GM21423 (cell line): ENCODE data around the gene TRAF3IP1.
"Not testable (repeated sequence)": the region's sequence is repeated elsewhere in the genome, so short reads cannot be mapped to it uniquely, and the experiment has no call there.

Experiments used
- ATAC-seq: cut with Tn5 transposase; IDR thresholded peaks from one replicate; pipeline ENCODE4 v1.9.1; 2021; ENCODE audit warnings: mild to moderate bottlenecking, moderate library complexity; ENCODE audit not compliant: unreplicated experiment

Gene TRAF3IP1

GRCh38 chr2:238338710-238339394 is 18.5 kb downstream of the TRAF3IP1 start:
- no peak for ATAC-seq

GRCh38 chr2:238339395-238339780 is 19.1 kb downstream of the TRAF3IP1 start:
- no peak for ATAC-seq

- ATAC-seq: no peak
Observed at GRCh38 chr2:238339814-238340213, 19.5 kb downstream of the TRAF3IP1 start.

GRCh38 chr2:238341536-238341935 is 21.2 kb downstream of the TRAF3IP1 start:
- no peak for ATAC-seq

- no peak for ATAC-seq
Observed at GRCh38 chr2:238344035-238344434, 23.7 kb downstream of the TRAF3IP1 start.

GRCh38 chr2:238344517-238344916 is 24.2 kb downstream of the TRAF3IP1 start:
- no peak for ATAC-seq

GRCh38 chr2:238345297-238345968 is 25.1 kb downstream of the TRAF3IP1 start:
- ATAC-seq: no peak

GRCh38 chr2:238346544-238346943 is 26.2 kb downstream of the TRAF3IP1 start:
- ATAC-seq: no peak

- no peak for ATAC-seq
Observed at GRCh38 chr2:238350150-238350897, 30.0 kb downstream of the TRAF3IP1 start.

- ATAC-seq: no peak
Observed at GRCh38 chr2:238351315-238351714, 31.0 kb downstream of the TRAF3IP1 start.

GRCh38 chr2:238352361-238352760 is 32.0 kb downstream of the TRAF3IP1 start:
- ATAC-seq: no peak

- no peak for ATAC-seq
Observed at GRCh38 chr2:238358769-238359168, 38.5 kb downstream of the TRAF3IP1 start.

- no peak for ATAC-seq
Observed at GRCh38 chr2:238359403-238359802, 39.1 kb downstream of the TRAF3IP1 start.

- no peak for ATAC-seq
Observed at GRCh38 chr2:238361877-238362276, 41.6 kb downstream of the TRAF3IP1 start.

- no peak for ATAC-seq
Observed at GRCh38 chr2:238362626-238363025, 42.3 kb downstream of the TRAF3IP1 start.

- ATAC-seq: no peak
Observed at GRCh38 chr2:238369591-238370040, 49.3 kb downstream of the TRAF3IP1 start.

GRCh38 chr2:238370094-238370822 is 49.9 kb downstream of the TRAF3IP1 start:
- ATAC-seq: no peak

- ATAC-seq: peak; percentile 46
Observed at GRCh38 chr2:238370823-238371372, 50.6 kb downstream of the TRAF3IP1 start.

GRCh38 chr2:238372277-238372676 is 52.0 kb downstream of the TRAF3IP1 start:
- not testable (repeated sequence) for ATAC-seq

- no peak for ATAC-seq
Observed at GRCh38 chr2:238376884-238377391, 56.6 kb downstream of the TRAF3IP1 start.
